CD4-positive, alpha-beta T cell treated with Interleukin-12 subunit alpha and Interleukin-12 subunit beta, for 1 hour (primary cell): ENCODE measurements around the gene FMNL2.

Source experiments
- DNase-seq: peaks from one replicate; pipeline ENCODE4 v3.0.0-alpha.2; 2020

Gene FMNL2

GRCh38 chr2:152623775-152624174 is 288.8 kb downstream of the FMNL2 start:
- no peak for DNase-seq

GRCh38 chr2:152624805-152625204 is 289.8 kb downstream of the FMNL2 start:
- DNase-seq: no peak

GRCh38 chr2:152626911-152627339 is 292.0 kb downstream of the FMNL2 start:
- DNase-seq: no peak

GRCh38 chr2:152627351-152627957 is 292.5 kb downstream of the FMNL2 start:
- DNase-seq: peak; percentile 9

DNA sequence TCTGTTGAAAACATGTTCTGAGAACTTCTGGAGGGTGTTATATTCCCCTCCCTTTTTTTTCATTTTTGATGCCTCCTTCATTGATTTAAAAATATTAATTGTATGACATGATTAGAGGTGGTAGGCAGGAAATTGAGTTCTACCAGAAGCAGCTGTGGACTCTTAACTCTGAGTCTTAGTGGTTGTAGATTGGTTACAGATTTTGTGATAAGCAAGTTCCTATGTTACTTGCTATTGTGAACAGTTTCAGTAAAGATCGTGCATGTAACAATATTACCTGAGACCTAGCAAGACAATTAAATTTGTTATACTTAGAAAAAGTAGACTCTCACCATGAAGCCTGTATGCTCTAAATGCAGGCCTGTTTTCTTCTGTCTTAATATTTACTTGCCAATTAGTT is 294.2 kb downstream of the FMNL2 start:
- no peak for DNase-seq

- no peak for DNase-seq
Observed at GRCh38 chr2:152630466-152630865, 295.5 kb downstream of the FMNL2 start.

- no peak for DNase-seq
Observed at GRCh38 chr2:152632736-152633135, 297.8 kb downstream of the FMNL2 start.

DNA sequence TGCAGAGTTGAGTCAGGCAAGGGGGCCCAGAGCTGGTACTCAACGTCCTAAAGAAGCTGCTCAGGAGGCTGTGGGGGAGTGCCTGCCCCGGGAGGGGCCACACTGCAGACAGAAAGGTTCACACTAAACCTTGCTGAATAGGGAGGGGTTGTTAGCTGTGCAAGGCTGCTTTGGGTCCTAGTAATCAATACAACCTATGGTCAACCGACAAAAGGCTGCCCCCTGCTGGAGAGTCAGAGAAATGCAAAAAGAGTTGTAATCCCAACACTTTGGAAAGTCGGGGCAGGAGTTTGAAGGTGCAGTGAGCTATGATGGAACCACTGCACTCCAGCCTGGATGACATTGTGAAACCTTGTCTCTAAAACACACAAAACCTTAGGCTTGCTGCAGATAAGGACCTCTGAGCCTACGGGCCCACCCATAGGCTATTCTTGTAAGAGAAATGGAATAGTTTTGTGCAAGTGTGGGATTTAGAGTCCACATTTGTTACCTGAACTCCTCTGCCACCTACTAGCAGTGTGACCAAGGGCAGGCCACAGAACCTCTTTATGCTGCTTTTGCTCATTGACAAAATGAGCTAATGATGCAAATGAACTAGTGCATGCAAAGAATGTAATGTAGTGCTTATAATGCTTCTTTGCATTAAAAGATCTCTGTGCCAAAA is 300.8 kb downstream of the FMNL2 start:
- peak; percentile 63 for DNase-seq

- DNase-seq: no peak
Observed at GRCh38 chr2:152637251-152637650, 302.3 kb downstream of the FMNL2 start.

DNA sequence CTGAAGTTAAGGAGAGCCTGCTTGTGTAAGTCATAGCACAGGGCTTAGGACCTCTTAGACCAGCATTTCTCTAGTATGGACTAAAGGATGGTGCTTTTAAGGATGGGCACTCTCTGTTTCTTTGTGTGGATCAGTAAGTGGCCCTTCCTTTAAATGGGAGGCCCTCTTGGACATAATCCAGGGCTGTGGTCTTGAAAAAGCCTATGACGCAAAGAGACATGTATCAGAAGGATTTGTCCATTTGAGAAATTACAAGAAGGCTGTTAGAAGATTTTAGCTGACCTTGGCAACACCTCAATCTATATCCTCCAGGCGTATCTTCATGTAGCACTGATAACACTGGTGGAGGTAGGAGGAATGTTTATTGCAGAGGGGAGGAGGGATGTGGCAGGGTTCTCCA is 303.1 kb downstream of the FMNL2 start:
- no peak for DNase-seq

DNA sequence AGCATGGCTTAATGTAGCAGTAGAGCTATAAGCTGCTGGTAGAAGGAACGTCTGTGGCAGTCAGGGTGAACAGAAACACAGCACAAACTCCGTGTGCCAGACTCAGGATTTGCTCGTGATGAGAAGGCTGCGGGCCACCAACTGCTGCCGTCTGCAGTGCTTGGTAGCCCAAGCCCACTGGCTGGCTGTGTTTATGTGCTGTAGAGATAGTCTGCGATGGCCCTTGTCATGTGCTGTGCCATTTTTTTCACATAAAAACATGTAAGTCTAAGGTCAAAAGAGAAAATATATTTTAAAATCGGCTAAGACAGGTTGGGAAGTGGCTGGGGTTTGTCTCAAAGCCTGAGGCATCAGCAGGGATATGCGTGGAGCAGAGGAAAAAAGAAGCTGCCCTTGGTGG is 303.6 kb downstream of the FMNL2 start:
- no peak for DNase-seq

- no peak for DNase-seq
Observed at GRCh38 chr2:152644189-152644873, 309.4 kb downstream of the FMNL2 start.

DNA sequence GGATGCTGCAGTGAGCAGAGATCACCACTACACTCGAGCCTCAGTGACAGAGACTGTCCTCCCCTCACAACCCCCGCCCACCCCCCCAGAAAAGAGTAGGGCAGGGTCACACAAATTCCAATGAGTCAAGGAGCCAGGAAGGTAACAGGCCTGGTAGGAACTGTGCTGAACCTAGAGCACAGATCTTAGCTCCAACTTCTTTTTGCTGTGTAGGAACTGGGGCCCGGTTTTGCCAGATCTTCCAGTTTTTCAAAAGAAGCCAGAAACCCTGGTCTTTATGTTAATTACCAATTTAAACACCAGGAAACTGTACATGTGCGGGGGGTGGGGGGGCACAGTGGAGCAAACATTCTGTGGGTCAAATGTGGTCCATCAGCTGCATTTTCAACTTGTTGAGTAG is 311.3 kb downstream of the FMNL2 start:
- DNase-seq: no peak

DNA sequence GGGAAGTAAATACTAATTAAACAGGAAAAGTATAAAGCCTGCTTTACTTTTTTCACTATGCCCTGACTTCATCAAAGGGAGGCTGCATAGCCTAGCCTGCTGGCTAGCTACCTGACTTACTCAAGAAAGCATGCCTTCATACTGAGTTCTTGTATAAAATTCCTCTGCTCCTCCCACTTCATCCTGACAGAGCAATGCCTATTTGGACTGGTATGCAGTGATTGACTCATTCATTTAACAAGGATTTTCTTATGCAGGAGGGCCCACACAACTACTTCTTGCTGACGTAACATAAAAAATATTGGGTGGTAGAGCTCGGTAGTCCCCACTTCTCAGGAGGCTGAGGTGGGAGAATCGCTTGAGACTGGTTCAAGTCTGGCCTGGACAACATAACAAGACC is 311.8 kb downstream of the FMNL2 start:
- no peak for DNase-seq

- DNase-seq: no peak
Observed at GRCh38 chr2:152647552-152647951, 312.6 kb downstream of the FMNL2 start.

DNA sequence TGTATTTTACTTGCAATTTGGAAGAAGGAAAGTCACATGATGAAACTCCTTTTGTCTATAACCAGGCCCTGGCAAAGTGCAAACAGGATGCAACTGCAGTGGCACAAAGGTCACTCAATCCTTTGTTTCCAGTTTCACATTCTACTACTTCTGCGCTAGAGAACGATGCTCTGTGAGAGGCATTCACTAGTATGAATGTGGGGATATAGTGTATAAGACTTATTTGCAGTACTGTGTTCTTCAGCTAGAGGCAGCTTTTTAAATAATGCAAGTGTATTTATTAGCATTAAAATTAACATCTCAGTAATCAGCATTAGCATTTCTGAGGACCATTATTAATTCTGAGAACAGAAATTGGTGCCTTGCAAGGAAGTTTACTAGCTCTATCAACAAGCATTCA is 313.4 kb downstream of the FMNL2 start:
- no peak for DNase-seq

- no peak for DNase-seq
Observed at GRCh38 chr2:152649997-152650396, 315.0 kb downstream of the FMNL2 start.

GRCh38 chr2:152650768-152651371 is 315.9 kb downstream of the FMNL2 start:
- no peak for DNase-seq

DNA sequence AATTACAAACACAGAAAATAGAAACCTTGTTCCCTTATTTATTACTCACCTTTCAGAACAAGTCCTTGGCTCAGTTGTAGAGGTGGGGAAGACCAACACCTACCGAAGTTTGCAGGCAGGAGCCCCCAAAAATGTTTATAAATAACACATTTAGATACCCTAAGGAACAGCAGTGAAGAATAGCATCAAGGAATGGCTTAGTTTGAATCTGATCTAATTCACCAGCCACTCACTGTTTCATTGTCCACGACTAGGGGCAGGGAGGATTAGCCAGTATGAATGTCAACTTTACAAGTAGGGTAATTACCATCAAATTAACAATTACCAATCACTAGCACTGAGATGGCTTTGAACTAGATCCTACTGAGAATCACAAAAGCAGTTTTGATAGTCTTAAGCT is 316.9 kb downstream of the FMNL2 start:
- DNase-seq: no peak

- no peak for DNase-seq
Observed at GRCh38 chr2:152655880-152656279, 320.9 kb downstream of the FMNL2 start.

- no peak for DNase-seq
Observed at GRCh38 chr2:152657043-152657442, 322.1 kb downstream of the FMNL2 start.

DNA sequence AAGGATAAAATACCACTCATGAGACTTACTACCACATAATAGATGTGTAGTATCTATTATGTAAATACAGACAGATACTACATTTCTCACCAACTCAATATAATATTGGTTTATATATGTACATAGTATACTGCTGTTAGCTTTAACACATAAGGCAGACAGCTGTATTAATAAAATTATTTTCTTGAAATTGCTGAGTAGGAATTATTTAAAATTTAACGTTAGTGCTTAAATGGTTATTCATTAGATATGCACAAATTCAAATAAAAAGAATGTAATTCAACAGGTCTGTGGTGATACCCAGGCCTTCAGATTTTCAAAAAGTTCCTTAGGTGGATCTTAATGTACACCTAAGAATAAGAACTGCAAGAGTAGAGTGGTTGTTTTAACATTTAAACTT is 323.2 kb downstream of the FMNL2 start:
- DNase-seq: no peak

DNA sequence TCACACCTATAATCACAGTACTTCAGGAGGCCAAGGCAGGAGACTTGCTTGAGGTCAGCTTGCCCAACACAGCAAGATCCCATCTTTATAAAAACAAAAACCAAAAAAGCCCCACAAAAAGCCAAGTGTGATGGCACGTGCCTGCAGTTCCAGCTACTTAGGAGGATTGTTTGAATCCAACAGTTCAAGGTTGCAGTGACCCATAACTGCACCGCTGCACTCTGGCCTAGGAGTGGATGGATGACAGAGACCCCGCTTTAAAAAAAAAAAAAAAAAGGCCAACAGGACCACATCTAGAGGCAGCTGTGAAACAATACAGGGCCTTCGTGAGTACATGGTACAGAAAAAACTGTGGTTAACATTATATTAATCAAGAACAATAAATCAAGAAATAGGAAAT is 326.1 kb downstream of the FMNL2 start:
- no peak for DNase-seq

DNA sequence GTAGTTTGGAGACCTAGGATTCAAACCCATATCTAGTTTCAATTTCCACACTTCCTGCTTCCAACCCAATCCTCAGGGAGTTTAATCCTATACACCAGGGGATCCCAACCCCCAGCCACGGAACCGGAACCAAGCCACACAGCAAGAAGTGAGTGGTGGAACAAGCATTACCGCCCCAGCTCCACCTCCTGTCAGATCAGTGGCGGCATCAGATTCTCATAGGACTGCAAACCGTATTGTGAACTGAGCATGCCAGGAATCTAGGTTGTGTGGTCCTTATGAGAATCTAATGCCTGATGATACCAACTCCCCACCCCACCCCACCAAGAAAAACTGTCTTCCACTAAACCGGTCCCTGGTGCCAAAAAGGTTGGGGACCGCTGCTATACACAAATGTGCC is 329.8 kb downstream of the FMNL2 start:
- no peak for DNase-seq
